Stimulated activated CD8-positive, alpha-beta memory T cell treated with anti-CD3 and anti-CD28 coated beads, Interleukin-4, amount 100 ng/mL, for 4 hours (primary cell): ENCODE measurements around the gene CDC5L.
"Not testable (repeated sequence)": the region's sequence is repeated elsewhere in the genome, so short reads cannot be mapped to it uniquely, and the experiment has no call there.

Source experiments
- DNase-seq, 2 donors: peaks; one replicate each; pipeline ENCODE4 v3.0.0-alpha.2; 2020; ENCODE audit warnings: low read depth in 2 of 2, low spot score in 1 of 2

The CDC5L gene

DNA sequence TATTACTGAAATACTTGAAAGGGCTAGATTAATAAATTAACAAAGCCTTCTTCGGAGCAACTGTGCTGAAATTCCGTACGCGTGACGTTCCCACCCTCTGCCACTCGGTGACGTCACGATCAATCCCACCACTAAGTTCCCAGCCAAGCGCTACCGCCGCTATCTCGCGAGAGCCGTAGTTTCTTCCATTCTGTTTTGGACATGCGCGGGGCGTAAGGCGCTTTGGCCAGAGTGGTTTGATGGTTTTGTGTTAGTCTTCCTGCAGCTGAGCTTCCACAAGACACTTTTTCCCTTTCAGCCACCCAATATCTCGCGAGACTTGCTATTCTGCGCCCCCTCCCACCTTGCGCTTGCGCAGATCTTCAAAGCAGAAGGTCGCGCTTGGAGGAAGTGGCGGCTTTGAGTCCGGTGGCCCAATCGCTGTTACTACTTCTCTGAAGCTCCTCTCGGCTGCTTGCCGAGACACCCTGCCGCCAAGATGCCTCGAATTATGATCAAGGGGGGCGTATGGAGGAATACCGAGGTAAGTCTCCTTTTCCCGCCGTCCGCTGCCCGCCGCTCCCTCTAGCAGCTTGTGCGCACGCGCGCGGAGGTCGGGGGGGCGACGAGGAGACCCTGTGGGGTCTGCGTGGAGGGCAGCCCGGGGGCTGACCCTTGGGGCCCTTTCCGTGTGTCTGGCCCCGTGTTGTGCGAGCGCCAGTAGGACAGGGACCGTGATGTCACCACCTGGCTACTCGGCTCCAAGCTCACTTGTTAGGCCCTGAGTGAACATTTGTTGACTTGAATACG lies at the start of gene CDC5L:
CDC5L (plus strand) TSS at position 361 of the 789 bp plus-strand sequence; CDS start at position 479, 118 bp downstream.
- peak; percentile 80 to 81 for DNase-seq

DNA sequence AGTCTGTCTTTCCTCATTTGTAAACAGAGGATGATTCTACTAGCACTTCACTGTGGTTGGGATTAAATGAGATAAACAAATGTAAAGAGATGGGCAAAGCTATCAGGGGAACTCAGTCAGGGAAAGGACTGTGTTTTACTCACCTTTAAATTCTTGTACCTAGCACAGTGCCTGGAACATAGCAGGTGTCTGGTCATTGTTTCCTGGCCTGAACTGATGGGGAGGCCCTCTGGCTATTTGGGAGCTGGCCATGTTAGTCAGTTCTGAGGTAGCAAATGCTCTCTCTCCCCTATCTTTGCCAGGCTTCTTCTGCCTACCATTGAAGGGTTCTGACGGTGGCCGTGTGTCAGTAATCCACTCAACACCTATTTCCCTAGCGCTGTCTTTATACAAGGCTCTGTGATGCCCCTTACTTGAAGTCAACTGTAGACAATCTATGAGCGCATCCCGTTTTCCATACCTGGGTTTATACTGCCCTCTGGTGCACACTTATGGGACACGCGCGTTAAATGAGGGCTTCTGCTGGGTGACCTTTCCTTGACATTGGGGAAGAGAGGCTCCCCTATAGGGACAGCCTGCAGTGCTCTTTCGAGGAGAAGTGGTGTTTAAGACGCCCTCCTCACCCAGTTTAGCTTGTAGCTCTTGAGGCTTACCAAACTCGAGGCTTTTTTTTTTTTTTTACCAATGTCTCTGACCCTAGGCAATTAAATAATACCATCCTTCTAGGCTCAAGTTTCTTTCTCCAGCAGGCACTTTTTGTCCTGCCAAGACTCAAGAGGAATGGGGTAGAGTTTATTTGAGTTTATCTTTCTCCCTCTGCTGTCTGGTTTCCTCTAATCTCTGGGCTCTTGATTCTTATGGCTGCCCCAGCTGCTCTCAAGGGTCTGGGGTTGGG lies 49.0 kb upstream of the CDC5L start:
- DNase-seq: peak; percentile 31 to 41

DNA sequence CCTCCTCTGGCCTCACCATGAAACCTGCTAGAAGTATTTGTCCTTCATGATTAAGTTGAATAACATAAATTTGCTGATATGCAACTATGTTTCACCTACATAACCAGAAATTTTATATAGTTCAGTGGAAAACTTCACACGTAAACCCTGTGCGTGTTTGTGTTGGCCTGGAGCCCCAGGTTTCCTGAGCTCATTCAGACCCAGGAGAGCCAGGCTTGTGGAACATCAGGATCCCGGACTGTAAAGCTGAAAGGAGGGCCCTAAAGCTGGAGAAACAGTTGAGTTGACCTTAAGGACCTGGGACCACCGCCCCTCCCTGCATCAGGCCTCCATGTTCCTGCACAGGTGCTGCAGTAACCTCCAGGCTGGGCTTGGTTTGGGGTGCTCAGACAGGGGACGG lies 48.2 kb upstream of the CDC5L start:
- no peak for DNase-seq

DNA sequence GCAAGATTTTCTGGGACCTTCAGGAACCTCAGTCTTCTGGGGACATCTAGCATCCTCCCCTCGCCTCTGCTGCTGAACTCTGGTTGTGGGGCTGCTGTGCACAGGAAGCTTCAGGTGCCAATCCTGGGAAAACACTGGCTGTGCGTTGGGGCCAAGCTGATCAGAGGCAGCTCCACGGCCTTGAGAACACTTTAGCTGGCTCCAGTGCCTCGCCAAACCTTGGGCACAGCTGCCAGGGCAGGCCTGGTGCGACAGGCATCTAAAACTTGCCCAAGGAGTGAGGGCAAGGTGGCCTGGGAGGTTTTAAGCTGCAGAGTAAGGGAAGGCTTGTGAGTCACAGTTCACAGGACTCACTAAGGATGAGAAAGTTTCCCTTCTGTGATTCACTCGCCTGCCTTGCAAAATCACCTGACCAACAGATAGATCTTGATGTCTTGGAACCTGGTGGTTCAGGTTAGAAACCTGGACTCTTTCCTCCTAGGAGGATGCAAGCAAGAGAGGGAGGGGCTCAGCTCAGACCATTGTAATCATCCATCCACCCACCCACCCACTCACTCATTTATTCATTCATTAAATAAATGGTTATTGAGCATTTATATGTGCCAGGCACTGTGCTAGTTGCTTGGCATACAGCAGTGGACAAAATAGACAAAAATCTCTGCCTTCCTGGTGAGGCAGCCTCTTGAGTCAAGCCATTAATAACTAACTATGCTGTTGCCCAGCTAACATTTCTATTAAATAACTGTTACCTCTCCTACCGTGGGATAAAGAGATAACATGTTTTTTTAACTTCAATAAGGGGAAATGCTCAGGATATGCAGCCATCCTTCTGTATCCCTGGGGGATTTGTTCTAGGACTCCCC lies 47.5 kb upstream of the CDC5L start:
- no peak for DNase-seq

DNA sequence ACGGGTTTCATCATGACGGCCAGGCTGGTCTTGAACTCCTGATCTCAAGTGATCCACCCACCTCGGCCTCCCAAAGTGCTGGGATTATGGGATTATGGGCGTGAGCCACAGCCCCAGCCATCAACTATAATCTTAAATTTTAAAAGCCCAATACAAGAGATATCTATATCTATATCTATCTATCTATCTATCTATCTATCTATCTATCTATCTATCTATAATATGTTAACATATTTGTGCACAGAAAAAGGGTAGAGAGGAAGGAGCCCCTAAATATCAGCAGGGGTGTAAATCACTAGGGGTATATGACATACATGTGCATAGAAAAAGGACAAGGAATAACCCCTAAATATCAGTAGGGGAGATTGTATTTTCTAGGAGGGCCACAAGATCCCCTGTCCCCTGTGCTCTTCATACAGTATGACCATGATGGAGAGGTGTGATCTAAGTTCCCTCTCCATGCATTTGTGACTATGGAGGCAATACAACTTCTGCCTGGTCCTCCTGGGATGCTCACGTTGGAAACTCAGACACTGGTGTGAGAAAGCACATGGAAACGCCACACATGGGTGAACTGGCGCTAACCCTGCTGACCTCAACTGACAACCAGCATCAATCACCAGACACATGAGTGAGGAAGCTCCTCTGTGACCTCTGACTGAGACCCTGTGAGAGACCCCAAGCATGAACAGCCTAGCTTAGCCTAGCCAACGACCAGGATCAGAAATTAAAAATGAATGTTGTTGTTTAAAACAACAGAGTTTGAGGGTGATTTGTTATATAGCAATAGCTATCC lies 46.2 kb upstream of the CDC5L start:
- DNase-seq: no peak

DNA sequence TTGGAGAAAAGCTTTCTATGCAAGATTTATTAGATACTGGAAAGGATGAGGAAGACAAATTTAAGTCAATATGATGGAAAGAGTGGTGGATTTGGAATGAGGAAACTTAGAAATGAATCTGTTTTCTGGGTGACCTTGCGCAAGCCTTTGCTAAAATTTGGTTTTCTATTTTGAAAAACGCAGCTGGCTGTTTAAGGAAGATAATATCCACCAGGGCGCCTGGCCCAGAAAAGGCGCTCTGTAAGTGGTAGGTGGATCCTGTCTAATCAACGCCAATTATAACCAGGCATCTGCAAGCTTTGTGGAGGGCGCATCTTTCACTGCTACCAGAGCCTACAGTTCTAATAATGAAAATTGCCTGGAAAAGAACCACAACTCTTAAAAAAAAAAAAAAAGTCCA lies 45.5 kb upstream of the CDC5L start:
- no peak for DNase-seq

DNA sequence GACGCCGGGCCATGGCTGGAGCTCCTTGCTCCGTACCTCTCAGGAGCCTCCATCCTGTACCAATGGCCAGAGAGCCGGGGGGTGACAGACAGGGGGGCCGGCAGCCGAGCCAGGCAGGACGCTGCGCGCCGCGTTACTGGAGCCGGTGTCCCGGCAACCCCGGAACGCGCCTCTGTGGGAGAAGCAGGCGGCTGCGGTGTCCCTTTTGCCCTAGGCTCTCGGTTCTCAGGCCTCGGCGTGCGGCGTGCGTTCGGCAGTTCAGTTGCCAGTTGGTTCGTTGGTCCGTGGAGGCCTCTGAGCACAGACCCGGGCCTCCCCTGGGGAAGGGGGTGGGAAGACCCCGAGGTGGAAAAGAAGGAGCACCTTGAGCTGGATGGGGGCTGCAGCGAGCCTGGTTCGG lies 45.0 kb upstream of the CDC5L start, which contains the start of gene SPATS1:
SPATS1 (plus strand) TSS at position 162 of the 400 bp plus-strand sequence. CDS start 446 bp downstream, outside the sequence.
- DNase-seq: no peak

DNA sequence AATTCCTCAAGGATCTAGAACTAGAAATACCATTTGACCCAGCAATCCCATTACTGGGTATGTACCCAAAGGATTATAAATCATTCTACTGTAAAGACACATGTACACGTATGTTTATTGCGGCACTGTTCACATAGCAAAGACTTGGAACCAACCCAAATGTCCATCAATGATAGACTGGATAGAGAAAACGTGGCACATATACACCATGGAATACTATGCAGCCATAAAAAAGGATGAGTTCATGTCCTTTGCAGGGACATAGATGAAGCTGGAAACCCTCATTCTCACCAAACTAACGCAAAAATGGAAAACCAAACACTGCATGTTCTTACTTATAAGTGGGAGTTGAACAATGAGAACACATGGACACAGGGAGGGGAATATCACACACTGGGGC lies 40.7 kb upstream of the CDC5L start:
- DNase-seq: not testable (repeated sequence)

DNA sequence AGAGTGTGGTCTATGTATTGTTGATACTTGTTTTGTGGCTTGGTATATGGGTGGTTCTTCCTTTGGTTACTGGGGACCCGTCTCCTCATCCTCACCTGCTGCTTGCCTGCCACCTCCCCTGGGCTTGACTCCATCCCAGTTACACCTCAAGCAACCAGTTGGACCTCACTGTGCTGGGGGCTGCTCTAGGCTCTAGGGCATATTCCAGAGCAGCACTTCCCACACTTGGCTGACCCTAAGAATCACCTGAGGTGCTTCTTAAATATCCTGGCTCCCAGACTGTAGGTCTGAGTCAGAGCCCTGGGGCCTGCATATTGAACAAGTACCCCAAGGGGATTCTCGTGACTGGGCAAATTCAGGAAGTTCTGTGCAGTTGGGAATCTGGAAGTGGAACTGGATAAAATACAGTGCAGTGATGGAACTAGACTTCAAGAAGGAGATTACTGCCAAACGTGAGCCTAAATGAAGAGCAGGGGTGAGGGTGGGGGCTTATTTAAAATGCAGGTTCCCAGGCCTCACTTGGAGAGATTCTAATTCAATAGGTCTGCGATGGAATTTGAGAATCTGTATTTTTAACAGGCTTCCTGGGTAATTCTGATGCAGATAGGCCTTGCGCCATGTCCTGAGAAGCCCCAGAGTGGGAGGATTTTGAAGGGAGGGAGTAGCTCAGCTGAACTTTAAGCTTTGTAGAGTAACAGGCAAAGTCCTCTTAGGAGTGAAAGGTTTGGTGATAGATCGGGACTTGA lies 37.4 kb upstream of the CDC5L start:
- DNase-seq: no peak

DNA sequence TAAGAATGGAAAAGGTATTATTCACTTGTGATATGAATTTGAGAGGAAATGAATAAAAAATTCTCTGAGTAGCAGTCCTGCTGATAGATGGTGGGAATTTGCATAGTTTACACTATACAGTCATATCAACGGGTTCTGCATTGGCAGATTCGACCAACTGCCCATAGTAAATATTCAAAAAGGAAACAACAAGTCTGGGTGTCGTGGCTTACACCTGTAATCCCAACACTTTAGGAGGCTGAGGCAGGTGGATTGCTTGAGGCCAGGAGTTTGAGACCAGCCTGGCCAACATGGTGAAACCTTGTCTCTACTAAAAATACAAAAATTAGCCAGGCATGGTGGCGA lies 36.9 kb upstream of the CDC5L start:
- DNase-seq: not testable (repeated sequence)

DNA sequence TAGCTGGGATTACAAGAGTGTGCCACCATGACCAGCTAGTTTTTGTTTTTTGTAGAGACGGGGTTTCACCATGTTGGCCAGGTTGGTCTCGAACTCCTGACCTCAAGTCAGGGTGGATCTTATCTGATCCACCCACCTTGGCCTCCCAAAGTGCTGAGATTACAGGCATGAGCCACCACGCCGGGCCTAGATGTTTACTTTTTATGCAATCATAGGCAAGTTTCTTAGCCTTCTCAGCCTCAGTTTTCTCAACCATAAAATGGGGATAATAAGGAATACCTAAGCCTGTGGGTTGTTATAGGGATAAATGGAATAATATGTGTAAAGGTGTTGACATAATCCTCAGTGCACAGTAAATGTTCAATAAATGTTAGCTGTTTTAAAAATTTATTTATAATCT lies 35.2 kb upstream of the CDC5L start:
- no peak for DNase-seq

DNA sequence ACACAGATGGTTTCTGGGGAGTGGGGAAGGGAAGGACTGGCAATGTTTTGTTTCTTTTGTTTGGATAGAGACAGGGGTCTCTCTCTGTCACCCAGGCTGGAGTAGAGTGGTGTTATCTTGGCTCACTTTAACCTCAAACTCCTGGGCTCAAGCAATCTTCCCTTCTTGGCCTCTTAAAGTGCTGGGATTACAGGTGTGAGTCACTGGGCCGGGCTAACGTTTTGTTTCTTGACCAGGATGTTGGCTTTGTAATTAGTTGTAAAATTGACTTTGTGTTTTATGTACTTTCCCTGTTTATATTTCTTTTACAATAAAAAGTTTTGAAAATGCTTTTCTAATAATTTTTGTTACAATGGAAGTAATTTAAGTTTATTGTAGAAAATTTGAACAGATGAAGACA lies 34.2 kb upstream of the CDC5L start:
- DNase-seq: no peak

DNA sequence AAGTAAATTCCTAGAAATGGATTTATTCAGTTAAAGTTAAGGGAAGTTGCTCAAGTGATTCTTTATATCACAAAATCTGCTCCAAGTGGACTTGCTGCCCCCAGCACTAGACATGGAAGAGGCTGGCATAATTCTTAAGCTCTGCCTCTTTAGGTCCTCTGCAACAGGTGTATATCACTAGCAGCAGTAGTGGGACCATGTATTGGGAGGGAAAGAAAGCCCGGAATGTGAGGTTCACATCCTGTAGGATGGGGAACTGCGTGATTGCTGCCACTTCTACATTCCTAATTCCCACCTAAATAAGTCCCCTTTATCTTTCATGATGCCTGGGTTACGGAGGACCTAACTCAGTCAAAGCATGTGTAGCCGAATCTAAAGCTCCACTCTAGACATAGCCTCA lies 31.9 kb upstream of the CDC5L start:
- DNase-seq: no peak

DNA sequence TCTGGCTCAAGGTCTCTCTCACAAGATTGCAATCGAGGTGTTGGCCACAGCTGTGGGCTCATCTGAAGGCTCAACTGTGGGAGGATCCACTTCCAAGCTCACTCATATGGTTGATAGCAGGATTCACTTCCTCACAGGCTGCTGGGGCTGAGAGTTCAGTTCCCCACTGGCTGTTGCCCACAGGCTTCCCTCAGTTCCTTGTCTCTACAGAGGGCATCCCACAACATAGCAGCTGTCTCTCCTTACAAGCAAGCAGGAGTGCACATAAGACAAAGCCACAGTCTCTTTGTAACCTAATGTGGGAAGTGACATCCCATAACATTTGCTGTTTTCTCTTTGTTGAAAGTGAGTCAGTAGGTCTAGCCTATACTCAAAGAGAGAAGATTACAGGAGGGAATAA lies 31.0 kb upstream of the CDC5L start:
- DNase-seq: no peak

DNA sequence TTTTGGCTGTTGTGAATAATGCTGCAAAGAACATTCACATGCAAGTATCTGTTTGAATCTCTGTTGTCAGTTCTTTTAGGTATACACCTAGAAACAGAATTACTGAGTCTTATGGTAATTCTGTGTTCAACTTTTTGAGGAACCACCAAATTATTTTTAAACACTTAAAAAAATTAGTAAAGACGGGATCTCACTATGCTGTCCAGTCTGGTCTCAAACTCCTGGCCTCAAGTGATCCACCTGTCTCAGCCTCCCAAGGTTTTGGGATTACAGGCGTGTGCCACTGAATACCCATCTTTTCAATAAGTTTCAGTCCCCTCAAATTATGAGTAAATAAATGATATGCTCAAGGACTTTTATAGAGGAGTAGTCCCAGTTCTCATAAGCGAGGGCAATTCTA lies 27.5 kb upstream of the CDC5L start:
- no peak for DNase-seq

DNA sequence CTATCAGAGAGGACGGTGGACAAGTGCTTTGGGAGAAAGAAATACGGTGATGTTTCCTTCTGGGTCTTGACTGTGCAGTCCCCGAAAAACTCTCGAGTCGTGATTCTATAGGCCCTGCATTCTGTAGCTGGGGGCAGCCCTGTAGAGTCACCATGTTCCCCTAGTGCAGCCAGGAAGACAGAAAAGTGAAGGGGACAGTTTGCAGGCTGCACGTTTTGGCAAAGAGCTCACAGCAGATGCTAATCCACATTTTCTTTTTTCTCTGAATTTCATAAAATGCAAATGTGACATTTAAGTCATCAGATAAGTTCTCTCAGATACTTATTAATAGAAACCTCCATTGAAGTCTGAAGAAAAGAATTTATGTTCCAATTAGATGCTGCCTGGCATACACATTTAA lies 25.6 kb upstream of the CDC5L start:
- no peak for DNase-seq

DNA sequence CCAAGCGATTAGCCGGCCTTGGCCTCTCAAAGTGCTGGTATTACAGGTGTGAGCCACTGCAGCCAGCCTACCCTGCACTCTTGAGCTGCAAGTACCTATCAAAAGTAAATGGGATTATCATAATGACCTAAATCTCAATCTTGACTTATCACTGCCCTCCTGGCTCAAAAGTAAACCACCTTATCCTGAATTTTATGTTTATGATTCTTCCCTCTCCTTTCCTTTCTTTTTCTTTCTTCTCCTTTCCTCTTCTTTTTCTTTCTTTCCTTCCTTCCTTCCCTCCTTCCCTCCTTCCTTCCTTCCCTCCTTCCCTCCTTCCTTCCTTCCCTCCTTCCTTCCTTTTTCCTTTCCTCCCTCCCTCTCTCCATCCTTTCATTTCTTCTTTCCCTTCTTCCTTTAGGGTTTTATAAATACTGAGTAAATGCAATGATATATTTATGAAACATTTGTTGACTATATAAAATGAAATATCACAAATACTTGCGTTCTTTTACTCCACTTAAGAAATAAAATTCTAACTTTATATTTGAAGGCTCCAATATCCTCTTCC lies 24.1 kb upstream of the CDC5L start:
- DNase-seq: no peak

DNA sequence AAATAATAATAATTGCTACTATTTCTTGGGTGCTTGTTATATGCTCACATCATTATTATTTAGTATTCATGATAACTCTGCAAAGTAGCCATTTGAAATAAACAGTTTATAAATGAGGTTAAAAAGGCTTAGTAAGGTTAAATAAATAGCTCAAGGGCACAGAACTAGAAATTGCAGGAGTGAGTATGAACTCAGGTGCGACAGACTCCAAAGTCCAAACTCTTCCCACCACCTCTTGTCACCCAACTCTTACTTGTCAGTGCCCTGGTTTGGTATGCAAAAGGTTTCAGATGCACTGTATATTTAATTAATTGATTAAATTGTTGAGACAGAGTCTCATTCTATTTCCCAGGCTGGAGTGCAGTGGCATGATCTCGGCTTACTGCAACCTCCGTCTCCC lies 20.7 kb upstream of the CDC5L start:
- no peak for DNase-seq

DNA sequence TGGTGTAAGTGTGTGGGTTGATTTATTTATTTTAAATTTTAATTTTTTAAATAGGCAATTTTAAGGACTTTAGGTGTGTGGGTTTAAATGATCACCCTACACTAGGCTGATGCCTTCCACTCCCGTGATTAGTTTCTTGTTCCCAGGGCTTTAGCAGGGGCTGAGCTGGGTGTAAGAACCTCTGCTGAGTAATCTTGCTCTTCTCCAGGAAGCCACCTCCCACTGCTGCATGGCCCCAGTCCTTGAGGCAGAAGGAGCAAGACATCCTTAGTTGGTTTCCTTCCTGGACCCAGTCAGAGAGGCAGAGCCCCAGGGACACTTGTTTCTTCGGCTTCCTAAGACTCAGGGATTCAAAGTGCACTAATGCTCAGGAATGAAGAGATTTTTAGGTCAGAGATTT lies 19.8 kb upstream of the CDC5L start:
- DNase-seq: no peak

DNA sequence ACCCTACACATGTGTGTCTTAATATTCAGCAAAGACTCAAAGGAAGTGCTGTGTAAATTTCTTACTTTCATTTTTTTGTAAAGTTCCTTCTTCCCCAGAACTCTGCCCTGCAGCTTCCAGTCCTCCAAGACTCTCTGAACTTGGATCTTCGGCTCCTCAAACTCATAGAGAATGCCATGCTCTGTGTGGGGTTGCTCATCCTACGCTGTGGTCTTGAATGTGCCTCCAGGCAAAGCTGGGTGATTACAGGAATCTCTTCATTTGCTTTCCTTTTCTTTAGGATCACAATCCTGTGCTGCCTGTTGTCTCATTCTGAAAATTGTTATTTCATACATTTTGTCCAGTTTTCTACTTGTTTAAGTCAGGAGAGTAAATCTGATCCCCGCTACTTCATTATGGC lies 14.5 kb upstream of the CDC5L start:
- DNase-seq: no peak
